AG10803 (cell line): ENCODE measurements around the gene SOWAHA.

Source experiments
- DNase-seq: peaks from one replicate; pipeline ENCODE4 v3.0.0; 2010; ENCODE audit warnings: low read depth
- H3K4me3 ChIP-seq: 2 replicates; pipeline ENCODE4 v1.5.1; 2011; ENCODE audit warnings: mild to moderate bottlenecking, low read length, control low read depth
- TF ChIP-seq, protein P1 (sequence below): conservative IDR thresholded peaks from 2 replicates; pipeline ENCODE4 v1.5.1; 2011; ENCODE audit warnings: mild to moderate bottlenecking, low read length, control low read depth, inconsistent platforms

The SOWAHA gene

GRCh38 chr5:132808448-132808847 lies 4.7 kb upstream of the SOWAHA start:
- TF ChIP-seq, protein P1, sequence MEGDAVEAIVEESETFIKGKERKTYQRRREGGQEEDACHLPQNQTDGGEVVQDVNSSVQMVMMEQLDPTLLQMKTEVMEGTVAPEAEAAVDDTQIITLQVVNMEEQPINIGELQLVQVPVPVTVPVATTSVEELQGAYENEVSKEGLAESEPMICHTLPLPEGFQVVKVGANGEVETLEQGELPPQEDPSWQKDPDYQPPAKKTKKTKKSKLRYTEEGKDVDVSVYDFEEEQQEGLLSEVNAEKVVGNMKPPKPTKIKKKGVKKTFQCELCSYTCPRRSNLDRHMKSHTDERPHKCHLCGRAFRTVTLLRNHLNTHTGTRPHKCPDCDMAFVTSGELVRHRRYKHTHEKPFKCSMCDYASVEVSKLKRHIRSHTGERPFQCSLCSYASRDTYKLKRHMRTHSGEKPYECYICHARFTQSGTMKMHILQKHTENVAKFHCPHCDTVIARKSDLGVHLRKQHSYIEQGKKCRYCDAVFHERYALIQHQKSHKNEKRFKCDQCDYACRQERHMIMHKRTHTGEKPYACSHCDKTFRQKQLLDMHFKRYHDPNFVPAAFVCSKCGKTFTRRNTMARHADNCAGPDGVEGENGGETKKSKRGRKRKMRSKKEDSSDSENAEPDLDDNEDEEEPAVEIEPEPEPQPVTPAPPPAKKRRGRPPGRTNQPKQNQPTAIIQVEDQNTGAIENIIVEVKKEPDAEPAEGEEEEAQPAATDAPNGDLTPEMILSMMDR: no peak
- H3K4me3 ChIP-seq: no peak overlapping the region
- no peak for DNase-seq

DNA sequence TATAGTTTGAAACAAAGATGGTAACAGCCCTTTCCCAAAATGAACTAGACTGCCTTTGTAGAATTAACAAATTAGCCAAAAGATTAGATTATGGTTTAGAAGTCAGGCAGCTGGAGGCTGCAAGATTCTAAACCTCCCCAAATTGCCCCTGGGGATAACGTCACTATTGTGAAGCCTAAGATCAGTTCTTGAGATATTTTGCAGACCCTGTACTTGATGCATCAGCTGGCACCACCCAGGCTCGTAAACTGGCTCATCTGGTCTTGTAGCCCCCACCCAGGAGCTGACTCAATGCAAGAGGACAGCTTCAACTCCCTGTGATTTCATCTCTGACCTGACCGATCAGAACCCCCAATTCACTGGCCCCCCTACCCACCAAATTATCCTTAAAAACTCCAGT lies 4.2 kb upstream of the SOWAHA start:
- DNase-seq: no peak
- TF ChIP-seq, protein P1: no peak
- H3K4me3 ChIP-seq: no peak overlapping the region

- DNase-seq: no peak
- no peak overlapping the region for H3K4me3 ChIP-seq
- TF ChIP-seq, protein P1: no peak
Observed at GRCh38 chr5:132810605-132811004, 2.5 kb upstream of the SOWAHA start.

DNA sequence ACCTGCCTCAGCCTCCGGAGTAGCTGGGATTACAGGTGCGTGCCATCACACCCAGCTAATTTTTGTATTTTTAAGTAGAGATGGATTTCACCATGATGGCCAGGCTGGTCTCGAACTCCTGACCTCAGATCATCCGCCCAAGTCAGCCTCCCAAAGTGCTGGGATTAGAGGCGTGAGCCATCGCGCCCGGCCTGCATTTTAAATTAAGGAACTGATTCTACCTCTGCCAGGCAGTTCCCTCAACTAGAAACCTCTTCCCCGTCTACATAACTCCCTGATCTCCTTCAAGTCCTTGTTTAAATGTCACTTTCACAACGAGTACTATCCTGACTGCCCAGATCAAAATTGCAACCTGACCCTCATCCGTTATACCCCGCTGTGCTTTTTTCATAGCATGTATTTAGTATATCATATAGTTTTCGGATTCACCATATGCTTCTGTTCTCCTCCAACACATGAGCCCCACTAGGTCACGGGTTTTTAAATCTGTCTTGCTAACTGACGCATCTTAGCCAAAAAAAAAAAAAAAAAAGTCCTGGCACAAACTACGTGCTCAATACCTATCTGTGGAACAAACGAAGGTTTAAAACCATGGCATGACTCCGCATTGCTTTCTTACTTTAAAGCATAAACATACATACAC lies 858 bp upstream of the SOWAHA start:
- H3K4me3 ChIP-seq: no peak overlapping the region
- no peak for DNase-seq

DNA sequence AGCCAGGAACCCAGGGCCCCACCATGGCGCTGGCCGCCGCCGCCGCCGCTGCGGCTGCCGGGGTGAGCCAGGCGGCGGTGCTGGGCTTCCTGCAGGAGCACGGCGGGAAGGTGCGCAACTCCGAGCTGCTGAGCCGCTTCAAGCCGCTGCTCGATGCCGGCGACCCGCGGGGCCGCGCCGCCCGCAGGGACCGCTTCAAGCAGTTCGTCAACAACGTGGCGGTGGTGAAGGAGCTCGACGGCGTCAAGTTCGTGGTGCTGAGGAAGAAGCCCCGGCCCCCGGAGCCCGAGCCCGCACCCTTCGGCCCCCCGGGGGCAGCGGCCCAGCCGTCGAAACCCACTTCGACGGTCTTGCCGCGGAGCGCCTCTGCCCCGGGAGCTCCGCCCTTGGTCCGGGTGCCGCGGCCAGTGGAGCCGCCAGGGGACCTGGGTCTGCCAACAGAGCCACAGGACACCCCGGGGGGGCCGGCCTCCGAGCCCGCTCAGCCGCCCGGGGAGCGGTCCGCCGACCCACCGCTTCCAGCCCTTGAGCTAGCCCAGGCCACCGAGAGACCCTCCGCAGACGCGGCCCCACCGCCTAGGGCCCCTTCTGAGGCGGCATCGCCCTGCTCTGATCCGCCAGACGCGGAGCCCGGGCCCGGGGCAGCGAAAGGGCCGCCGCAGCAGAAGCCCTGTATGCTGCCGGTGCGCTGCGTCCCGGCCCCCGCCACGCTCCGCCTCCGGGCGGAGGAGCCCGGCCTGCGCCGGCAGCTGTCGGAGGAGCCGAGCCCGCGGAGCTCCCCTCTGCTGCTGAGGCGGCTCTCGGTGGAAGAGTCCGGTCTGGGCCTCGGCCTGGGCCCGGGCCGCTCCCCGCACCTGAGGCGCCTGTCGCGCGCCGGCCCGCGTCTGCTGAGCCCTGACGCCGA lies 749 bp downstream of the SOWAHA start:
- TF ChIP-seq, protein P1: no peak
- no peak for DNase-seq
- no peak overlapping the region for H3K4me3 ChIP-seq

More for the DNA sequence above, 858 bp upstream of the SOWAHA start:
- TF ChIP-seq, protein P1: no peak

DNA sequence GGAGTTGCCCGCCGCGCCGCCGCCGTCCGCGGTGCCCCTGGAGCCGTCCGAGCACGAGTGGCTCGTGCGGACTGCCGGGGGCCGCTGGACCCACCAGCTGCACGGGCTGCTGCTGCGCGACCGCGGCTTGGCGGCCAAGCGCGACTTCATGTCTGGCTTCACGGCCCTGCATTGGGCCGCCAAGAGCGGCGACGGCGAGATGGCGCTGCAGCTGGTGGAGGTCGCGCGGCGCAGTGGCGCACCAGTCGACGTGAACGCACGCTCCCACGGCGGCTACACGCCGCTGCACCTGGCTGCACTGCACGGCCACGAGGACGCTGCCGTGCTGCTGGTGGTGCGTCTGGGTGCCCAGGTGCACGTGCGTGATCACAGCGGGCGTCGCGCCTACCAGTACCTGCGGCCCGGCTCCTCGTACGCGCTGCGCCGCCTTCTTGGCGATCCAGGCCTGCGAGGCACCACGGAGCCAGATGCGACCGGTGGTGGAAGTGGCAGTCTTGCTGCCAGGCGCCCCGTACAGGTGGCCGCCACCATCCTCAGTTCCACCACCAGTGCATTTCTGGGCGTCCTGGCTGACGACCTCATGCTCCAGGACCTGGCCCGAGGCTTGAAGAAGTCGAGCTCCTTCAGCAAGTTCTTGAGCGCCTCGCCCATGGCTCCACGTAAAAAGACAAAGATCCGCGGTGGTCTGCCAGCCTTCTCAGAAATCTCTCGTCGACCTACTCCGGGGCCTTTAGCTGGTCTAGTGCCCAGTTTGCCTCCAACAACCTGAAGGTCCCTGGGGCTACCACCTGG lies 1.6 kb downstream of the SOWAHA start:
- H3K4me3 ChIP-seq: no peak overlapping the region
- no peak for DNase-seq
- TF ChIP-seq, protein P1: no peak
